ENCODE measurements around the gene FREM2. TPM values are rescaled to one million over a fixed set of nuclear protein-coding genes. Genes with fewer than 3 reads are reported as not detected.

The FREM2 gene, protein sequence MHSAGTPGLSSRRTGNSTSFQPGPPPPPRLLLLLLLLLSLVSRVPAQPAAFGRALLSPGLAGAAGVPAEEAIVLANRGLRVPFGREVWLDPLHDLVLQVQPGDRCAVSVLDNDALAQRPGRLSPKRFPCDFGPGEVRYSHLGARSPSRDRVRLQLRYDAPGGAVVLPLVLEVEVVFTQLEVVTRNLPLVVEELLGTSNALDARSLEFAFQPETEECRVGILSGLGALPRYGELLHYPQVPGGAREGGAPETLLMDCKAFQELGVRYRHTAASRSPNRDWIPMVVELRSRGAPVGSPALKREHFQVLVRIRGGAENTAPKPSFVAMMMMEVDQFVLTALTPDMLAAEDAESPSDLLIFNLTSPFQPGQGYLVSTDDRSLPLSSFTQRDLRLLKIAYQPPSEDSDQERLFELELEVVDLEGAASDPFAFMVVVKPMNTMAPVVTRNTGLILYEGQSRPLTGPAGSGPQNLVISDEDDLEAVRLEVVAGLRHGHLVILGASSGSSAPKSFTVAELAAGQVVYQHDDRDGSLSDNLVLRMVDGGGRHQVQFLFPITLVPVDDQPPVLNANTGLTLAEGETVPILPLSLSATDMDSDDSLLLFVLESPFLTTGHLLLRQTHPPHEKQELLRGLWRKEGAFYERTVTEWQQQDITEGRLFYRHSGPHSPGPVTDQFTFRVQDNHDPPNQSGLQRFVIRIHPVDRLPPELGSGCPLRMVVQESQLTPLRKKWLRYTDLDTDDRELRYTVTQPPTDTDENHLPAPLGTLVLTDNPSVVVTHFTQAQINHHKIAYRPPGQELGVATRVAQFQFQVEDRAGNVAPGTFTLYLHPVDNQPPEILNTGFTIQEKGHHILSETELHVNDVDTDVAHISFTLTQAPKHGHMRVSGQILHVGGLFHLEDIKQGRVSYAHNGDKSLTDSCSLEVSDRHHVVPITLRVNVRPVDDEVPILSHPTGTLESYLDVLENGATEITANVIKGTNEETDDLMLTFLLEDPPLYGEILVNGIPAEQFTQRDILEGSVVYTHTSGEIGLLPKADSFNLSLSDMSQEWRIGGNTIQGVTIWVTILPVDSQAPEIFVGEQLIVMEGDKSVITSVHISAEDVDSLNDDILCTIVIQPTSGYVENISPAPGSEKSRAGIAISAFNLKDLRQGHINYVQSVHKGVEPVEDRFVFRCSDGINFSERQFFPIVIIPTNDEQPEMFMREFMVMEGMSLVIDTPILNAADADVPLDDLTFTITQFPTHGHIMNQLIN (N-terminal part only)
- under 0.01 TPM in 2 replicates for total RNA-seq

DNA sequence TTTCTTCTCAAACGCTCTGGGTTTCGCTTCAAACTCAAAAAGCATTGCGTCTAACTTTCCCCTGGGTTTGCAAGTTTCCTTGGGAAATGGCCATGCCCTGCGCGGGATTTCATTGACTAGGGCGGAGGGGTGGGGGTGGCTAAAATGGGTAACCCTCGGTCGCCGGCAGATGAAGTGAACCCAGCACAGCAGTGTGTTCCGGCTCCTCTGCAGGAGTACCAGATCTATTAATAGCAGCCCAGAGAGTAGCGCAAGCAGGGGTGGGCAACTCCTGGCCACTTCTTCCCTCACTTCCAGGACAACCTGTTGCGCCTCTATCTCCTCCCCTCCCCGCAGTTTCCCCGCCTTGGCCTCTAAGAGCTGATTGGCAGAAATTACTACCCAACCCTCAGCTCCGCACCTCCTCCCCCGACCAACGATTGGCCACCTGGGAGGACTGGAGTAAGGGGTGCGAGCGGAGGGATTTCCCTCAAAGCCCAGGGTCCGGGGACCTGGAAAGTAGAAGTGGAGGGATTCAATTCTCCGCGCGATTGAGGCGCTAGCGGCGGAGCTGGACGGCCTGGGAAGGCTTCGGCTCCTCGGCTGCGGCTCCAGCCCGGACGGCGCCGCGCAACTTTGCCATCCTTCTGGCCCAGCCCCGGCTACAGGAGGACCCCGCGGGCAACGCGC lies at the start of gene FREM2:
Gene FREM2 (plus strand): TSS at position 501 of the 669 bp plus-strand sequence. CDS start 268 bp downstream, outside the sequence.
- no peak for DNase-seq (ENCODE audit: extremely low read depth, low read depth, low spot score)

DNA sequence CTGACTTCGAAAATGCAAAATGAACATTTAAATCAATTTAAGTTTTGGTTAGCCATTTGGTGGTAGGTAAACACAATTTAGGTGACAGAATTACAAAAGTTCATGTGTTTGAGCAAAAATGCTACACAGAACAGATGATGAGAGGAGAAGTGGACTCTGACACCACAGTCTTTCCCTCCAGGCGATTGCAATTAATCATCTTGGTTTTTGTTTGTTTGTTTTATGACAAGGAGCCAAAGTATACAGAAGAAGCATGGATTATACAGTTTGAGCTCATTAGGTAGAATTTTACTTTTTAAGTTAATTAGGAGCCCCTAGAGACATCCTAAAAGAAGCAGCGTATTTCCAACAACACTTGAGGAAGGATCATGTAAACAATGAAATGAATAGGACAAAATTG lies 49.3 kb upstream of the FREM2 start:
- no peak for DNase-seq (ENCODE audit: extremely low read depth, low read depth, low spot score)

DNA sequence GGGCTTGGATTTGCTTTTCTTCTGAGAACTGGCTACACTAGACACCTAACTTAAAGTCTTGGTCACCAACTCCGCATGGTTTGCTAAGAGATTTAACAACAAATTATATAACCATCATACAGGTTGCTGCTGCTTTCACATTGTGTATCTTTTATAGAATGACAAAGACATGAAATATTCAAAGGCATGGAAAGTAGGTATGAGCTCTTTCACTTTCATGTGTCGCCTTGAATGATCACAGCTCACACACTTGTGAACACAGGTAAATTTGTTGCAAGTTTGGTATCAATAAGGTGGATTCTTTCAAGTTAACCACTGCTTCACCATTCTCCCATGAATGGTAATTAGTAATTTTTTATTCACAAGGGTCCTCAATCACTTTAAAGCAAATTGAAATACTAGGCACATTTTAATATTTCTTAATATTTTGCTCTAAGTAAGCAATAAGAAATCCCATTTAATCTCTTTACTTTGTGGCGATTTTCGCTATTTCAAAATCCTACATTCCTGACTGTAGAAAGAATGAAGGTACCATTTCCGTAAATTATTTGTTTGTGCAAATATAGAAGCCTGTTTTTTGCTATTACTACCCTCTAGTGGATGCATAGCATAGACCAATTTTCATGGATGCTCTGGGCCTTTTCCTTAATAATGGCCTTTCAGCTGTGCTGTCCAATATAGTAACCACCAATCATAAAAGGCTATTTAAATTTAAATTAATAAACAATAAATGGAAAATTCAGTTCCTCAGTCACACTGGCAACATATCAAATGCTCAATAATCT lies 45.5 kb upstream of the FREM2 start:
- DNase-seq (ENCODE audit: extremely low read depth, low read depth, low spot score), result no peak

DNA sequence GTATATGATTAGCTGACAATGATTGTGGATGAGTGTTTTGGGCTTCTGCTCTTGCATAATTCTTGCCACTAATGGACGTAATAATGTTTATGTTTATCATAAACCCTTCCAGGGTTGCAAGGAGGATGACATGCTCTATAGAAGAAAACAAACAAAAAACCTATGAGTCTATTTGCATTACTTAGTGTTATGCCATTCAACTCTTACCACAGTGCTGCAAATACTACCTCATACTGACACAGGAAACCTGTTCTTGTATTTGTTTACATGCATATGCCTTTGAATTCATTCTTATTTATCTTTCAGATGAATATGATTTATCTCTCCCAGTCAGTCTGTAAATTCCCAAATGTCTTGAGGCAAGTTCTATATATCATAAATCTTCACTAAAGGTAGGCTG lies 39.6 kb upstream of the FREM2 start:
- DNase-seq (ENCODE audit: extremely low read depth, low read depth, low spot score), result no peak

DNA sequence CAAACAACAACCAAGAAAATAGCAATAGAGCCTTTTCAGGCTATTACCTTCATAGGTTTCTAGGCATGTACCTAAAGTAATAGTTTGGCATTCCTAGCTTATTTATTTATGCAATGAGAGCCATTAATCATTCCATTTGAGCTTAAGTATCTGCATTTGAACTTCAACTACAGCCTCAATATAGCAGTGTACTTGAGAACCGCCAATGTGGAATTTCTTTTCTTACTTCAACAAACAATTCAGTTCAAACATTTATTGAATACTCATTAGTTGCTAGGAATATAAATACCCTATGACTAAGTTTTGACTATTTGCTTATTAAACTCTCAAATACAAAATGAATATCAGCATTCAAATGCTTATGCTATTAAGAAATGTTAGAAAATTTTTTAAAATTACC lies 38.0 kb upstream of the FREM2 start:
- DNase-seq (ENCODE audit: extremely low read depth, low read depth, low spot score), result no peak

DNA sequence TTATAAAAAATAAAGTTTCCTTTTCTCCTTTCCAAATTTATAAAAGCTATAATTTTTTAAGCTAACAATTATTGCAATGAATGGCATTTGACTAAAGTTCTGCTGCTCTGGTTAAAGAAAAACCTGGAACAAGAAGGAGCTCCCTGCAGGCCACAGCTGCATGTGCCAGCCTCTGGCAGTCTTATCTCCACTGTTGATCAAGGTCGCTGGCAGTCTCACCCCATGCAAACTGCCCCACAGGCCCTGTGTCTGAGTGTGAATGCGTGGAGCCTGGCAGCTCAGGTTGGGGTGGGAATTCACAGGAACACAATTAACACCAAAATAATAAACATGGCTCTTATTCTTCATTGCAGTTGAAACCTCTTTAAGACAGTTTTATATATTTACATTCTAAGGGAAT lies 30.2 kb upstream of the FREM2 start:
- no peak for DNase-seq (ENCODE audit: extremely low read depth, low read depth, low spot score)

DNA sequence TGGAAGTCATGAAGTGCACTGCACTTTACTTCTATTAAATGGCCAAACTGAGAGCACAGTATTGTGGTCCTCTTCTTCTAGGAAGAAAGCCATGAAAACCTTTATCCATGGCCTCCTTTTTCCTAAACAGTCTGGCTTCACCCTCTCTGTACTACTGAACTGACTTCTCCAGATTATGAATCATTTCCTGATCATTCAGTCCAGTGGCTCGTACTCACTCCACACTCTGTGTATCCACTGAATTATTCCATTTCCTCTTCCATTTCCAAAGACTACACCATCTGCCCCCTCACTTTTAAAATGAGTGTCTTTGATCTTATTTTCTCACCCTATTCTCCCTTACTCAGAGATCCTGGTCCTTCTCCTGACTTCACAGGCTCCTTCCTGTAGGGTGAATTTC lies 29.7 kb upstream of the FREM2 start:
- DNase-seq (ENCODE audit: extremely low read depth, low read depth, low spot score), result no peak

DNA sequence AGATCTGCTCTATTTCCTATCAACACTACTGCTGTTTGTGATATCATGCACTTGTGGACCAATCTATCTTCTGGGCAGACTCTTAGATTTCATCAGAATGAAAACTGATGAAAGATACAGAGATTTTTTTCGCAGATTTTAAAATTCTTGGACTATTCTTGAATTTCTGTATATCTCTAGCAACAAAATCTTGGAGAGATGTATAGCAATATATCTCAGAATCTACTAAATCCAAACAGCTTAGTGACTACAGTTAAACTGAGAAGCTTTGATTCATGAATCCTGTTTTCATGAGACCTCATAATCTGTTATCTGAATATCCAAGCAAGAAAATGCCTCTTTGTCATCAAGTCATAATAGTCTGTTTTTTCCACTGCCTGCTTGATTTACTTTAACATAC lies 28.0 kb upstream of the FREM2 start:
- no peak for DNase-seq (ENCODE audit: extremely low read depth, low read depth, low spot score)

DNA sequence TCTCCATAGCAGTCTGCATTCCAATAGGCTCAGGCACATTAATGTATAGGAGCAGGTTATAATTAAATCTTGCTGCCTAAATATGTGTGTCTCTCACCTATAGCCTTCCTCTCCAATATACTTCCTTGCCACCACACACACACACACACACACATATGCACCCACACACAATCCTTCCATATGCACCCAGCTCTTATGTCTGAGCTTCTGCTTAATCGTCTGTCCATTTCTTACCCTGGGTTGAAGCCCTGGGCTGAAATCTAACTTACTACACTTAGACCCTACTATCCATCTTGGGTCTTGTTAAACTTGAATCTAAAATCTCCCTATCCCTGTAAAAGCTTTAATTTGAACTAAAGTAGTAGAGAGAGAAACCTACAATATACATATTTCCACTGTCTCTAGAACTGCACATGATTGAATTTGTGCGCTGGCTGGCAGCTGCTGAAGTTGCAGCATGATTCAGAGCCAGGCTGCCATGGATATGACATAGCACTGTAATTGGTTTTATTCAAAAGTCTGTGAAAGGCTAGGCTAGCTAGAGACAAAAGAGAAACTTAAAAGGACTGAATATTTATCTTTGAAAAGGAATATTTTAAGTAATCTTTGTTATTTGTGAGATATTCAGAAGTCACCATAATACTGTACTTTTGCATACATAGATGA lies 25.7 kb upstream of the FREM2 start:
- no peak for DNase-seq (ENCODE audit: extremely low read depth, low read depth, low spot score)

DNA sequence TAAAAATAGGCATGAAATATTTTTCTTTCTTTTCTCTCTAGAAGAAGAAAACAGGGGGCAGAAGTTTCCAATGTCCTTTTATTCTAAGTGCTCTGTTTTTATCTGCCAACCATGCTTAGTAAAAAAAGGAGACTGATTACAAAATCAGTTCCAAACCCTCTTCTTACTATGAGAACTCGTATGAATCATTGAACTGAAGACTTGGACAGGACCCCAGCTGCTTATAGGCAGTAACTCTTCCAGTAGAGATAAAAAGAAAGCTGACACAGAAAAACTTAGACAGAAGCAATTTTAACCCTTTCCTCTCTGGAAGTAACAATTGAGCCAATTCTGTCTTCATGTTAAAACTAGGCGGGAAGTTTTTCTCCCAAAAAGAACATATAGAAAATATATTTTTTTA lies 24.5 kb upstream of the FREM2 start:
- DNase-seq (ENCODE audit: extremely low read depth, low read depth, low spot score), result no peak

DNA sequence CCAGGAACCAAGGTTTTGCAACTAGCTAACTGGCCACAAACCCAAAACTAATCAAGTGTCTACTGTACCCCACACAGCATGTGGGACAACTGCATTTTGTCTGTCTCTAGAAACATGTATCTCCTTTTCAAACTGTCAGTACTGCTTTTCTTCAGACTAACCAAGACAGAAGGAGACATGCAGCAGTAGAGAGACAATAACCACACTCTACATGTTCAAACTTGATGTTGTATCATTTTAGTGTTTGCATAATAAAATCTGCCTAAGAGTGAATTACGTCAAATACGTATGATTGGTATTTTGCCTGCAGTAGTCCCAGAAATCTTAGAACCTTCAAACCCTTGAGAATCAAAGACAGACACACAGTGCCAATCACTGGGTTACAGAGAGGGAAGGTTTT lies 22.0 kb upstream of the FREM2 start:
- no peak for DNase-seq (ENCODE audit: extremely low read depth, low read depth, low spot score)

DNA sequence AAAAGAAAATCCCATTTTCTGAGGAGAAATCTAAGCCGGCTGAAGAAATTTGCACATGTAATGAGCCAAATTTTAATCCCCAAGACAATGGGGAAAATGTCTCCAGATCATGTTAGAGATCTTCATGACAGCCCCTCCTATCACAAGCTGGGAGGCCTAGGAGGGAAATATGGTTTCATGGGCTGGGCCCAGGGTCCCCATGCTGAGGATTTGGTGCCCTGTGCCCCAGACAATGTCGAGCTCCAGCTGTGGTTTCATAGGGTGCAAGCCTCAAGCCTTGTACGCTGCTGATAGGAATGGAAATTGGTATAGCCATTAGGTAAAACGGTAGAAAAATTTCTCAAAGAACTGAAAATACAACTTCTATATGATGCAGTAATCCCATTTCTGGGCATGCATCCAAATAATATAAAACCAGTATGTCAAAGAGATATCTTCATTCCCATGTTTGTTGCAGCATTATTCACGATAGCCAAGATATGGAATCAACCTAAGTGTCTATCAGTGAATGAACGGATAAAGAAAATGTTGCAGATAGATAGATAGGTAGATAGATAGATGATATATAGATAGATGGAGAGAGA lies 19.3 kb upstream of the FREM2 start:
- DNase-seq (ENCODE audit: extremely low read depth, low read depth, low spot score), result no peak

DNA sequence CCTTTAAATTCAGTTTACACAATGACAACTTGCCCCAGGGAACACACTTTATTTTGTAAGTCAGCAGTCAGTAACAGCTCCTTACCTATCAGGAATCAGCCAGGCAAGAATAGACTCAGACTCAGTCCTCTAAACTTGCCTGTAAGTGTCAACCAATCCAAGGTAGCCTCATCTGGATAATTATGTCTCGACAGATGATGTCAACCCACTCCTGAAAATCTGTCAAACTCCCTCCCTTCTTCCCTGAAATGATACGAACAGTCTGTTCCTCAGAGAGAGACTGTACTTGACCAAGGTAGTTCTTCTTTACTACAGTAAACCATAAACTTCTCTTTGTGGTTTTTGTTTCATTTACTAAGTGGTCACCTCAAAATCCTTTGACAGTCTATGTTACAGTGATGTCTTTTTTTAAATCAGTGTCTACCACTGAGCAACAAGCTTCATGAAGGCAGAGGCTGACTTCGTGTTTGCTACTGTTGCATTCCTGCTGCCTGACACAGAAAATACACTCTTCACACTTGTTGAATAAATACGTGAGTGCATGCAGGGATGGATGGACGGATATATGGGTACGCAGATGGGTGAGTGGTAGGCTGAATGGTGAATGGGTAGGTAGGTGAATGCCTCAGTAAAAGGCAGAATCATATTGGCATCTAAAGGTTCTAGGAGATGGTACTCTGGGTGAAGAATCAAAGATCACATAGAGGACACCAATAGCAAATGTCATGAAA lies 17.5 kb upstream of the FREM2 start:
- DNase-seq (ENCODE audit: extremely low read depth, low read depth, low spot score), result no peak

DNA sequence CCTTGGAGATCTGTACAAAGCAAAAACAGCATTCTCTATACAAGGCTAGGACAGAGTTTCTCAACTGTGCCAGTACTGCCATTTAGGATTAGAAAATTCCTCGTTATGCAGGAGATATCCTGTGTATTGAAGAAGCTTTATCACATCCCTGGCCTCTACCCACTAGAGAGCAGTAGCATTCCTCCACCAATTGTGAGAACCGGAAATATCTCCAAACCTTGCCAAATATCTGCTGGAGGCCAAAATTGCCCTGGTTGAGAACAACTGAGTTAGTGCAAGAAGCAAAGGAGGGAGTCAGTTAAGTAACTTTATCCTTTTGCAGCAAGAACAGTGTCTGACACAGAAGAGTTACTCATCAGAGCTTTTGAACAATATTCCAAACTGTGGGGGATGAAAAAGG lies 16.2 kb upstream of the FREM2 start:
- no peak for DNase-seq (ENCODE audit: extremely low read depth, low read depth, low spot score)

DNA sequence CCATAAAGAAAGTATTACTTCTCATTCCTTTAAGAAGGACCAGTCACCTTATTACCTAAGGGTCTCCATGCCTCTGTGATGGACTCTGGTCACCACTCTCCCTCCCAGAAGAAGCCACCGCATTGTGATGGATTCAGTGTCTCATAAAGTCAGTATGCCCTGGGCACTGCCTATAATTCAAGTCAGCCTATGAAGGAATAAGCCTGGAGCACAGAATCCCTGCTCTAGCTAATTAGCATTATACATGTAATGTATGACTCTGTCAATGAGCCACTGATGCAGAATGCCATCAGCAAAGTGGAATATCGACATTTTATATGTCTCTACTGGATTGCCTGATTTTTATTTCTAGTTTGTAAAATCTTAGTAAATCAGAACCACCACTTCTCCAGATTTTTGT lies 14.9 kb upstream of the FREM2 start:
- DNase-seq (ENCODE audit: extremely low read depth, low read depth, low spot score), result no peak

DNA sequence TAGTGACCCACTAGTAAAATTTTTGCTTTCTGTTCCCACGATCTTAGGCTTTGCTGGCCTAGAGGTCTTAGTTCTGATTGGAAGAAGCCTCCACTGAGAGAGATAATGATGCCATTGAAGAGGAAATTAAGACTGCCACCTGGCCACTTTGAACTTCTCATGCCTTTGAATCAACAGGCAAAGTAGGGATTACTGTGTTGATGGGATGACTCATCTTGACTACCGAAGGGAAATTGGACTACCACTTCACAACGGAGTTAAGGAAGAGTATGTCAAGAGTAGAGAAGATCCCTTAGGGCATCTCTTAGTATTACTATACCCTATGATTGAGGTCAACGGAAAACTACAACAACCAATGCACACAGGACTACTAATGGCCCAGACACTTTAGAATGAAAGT lies 12.7 kb upstream of the FREM2 start:
- DNase-seq (ENCODE audit: extremely low read depth, low read depth, low spot score), result no peak

DNA sequence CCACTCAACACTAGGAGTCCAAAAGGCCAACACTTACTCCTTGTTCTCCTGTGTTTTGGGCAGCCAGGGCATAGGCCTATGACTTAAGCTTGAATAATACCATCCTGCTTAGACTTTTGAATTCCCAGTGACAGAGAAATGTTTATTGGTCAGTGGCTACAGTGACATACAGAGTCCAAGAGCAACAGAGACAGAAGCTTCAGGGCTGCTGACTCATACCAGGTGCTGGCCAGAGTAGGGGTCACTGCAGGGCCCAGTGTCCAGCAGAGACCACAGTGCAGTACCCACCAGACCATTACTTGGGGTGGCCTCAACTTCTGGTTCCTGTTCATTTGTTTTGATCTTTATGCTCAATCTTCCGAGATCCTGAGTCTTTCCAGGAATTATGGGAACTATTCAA lies 6.0 kb upstream of the FREM2 start:
- no peak for DNase-seq (ENCODE audit: extremely low read depth, low read depth, low spot score)

DNA sequence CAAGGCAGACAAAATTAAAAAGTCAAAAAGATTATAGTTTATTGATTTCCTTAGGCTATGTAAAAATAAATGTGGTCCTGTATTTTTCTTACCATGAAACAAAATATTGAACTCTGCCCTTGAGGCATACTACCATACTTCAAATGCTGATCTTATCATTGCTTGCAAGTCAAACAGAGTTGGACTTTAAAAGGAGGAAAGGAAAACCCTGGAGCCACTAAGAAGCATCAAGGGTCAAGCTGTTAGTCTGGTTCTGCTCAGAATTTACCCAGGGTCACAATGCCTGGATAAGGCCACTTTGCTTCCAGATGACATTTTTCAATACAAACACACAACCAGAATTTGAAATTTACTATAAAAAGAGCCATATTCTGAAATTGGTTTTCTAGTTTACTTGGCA lies 2.2 kb upstream of the FREM2 start:
- no peak for DNase-seq (ENCODE audit: extremely low read depth, low read depth, low spot score)
